Measurements from ENCODE around the gene STARD4. TPM values are rescaled to one million over a fixed set of nuclear protein-coding genes. Genes with fewer than 3 reads are reported as not detected.

Gene STARD4
- total RNA-seq, 2 experiments from 2014 or later: 30.4 to 43.8 TPM

DNA sequence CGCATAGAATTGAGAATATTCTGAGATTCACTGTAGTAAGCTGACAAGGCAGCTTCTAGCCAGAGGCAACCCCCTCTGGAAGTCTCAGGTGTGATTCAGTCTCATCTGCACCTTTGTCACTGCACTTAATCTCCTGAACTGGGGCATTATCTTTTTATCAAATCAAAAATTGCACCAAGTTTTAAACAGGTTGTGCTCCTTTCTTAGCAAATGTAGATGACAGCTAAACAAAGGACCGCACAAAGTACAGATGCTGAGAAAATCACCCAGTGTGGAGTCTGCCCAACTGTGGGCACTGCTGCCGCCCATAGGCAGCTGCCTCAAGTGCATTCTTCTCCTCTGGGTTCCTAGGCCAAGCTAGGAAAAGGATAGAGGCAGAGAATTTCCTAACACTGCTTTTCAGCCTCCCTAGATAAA lies 51.1 kb downstream of the STARD4 start:
- Histone ChIP-seq H3K4me2 (ENCODE audit: low read length) (no peak overlapping the region), H2AFZ (ENCODE audit: low read length) (no peak overlapping the region), H3K4me1 (ENCODE audit: insufficient read depth, low read length, poor library complexity, severe bottlenecking) (no peaks in the 10 kb centered on the region), H3K9me3 (ENCODE audit: low read length) (no peaks in the 10 kb centered on the region), H3K27ac (ENCODE audit: low read depth, low read length, poor library complexity, severe bottlenecking) (no peak overlapping the region), H3K36me3 (ENCODE audit: insufficient read depth, low read length) (0 out of 2 replicates have a peak, but pooled peaks cover 3% of the 10 kb centered on the region), H4K20me1 (ENCODE audit: insufficient read depth, low read length) (no peaks in the 10 kb centered on the region), H3K4me3 (ENCODE audit: low read depth, low read length, poor library complexity, severe bottlenecking) (no peak overlapping the region), H3K79me2 (ENCODE audit: insufficient read depth, low read depth, low read length) (no peaks in the 10 kb centered on the region), H3K9me2 (ENCODE audit: insufficient read depth, low read length) (no peaks in the 10 kb centered on the region)
- ChIA-PET CTCF (ENCODE audit: unreplicated experiment) (no interaction called here), POLR2A (interaction anchor here (0.6 to 1.3 kb wide), 2 partner anchors 12 to 695 kb away, joined by 3 read pairs; no protein-coding TSS in a partner anchor)
- no TSS peak for BruUV-seq (replicated peaks)
- peak; percentile 15 for DNase-seq (ENCODE audit: low spot score)
- intact Hi-C loops (cut with micrococcal nuclease; ENCODE audit: unreplicated experiment): no loop called here
- TF ChIP-seq EZH2phosphoT487 (IDR thresholded peaks at IDR 0.05; ENCODE audit: borderline replicate concordance, low read depth, low read length): no peak
- peak; percentile 61 for TF ChIP-seq CTCF (conservative IDR thresholded peaks at IDR 0.05; ENCODE audit: low read length)

GRCh38 chr5:111454776-111455175 lies 57.6 kb downstream of the STARD4 start:
- no peak overlapping the region for H3K27ac ChIP-seq (ENCODE audit: low read depth, low read length, poor library complexity, severe bottlenecking)
- no peak overlapping the region for H2AFZ ChIP-seq (ENCODE audit: low read length)
- H3K4me2 ChIP-seq (ENCODE audit: low read length): no peak overlapping the region
- no peak overlapping the region for H3K4me3 ChIP-seq (ENCODE audit: low read depth, low read length, poor library complexity, severe bottlenecking)
- TF ChIP-seq CTCF (conservative IDR thresholded peaks at IDR 0.05; ENCODE audit: low read length) (no peak), EZH2phosphoT487 (IDR thresholded peaks at IDR 0.05; ENCODE audit: borderline replicate concordance, low read depth, low read length) (no peak)
- H3K4me1 ChIP-seq (ENCODE audit: insufficient read depth, low read length, poor library complexity, severe bottlenecking): no peaks in the 10 kb centered on the region
- CTCF ChIA-PET (ENCODE audit: unreplicated experiment): no interaction called here
- DNase-seq (ENCODE audit: low spot score): no peak
- intact Hi-C loops (cut with micrococcal nuclease; ENCODE audit: unreplicated experiment): no loop called here
- H3K9me2 ChIP-seq (ENCODE audit: insufficient read depth, low read length): no peaks in the 10 kb centered on the region
- BruUV-seq (replicated peaks): no TSS peak
- POLR2A ChIA-PET: interaction anchor here (0.6 to 0.7 kb wide), 3 partner anchors 15 to 455 kb away, joined by 3 to 4 read pairs (median 3); no protein-coding TSS in a partner anchor
- H3K36me3 ChIP-seq (ENCODE audit: insufficient read depth, low read length): no peaks in the 10 kb centered on the region
- H4K20me1 ChIP-seq (ENCODE audit: insufficient read depth, low read length): no peaks in the 10 kb centered on the region
- H3K79me2 ChIP-seq (ENCODE audit: insufficient read depth, low read depth, low read length): no peaks in the 10 kb centered on the region
- no peaks in the 10 kb centered on the region for H3K9me3 ChIP-seq (ENCODE audit: low read length)

GRCh38 chr5:111454198-111454622 lies 58.1 kb downstream of the STARD4 start:
- Histone ChIP-seq H3K4me1 (ENCODE audit: insufficient read depth, low read length, poor library complexity, severe bottlenecking) (no peaks in the 10 kb centered on the region), H2AFZ (ENCODE audit: low read length) (no peak overlapping the region), H3K27ac (ENCODE audit: low read depth, low read length, poor library complexity, severe bottlenecking) (no peak overlapping the region), H3K79me2 (ENCODE audit: insufficient read depth, low read depth, low read length) (no peaks in the 10 kb centered on the region), H3K4me3 (ENCODE audit: low read depth, low read length, poor library complexity, severe bottlenecking) (no peak overlapping the region), H3K4me2 (ENCODE audit: low read length) (no peak overlapping the region), H3K9me3 (ENCODE audit: low read length) (no peaks in the 10 kb centered on the region), H3K36me3 (ENCODE audit: insufficient read depth, low read length) (no peaks in the 10 kb centered on the region), H3K9me2 (ENCODE audit: insufficient read depth, low read length) (no peaks in the 10 kb centered on the region), H4K20me1 (ENCODE audit: insufficient read depth, low read length) (no peaks in the 10 kb centered on the region)
- BruUV-seq (replicated peaks): no TSS peak
- DNase-seq (ENCODE audit: low spot score): no peak
- intact Hi-C loops (cut with micrococcal nuclease; ENCODE audit: unreplicated experiment): no loop called here
- ChIA-PET POLR2A (interaction anchor here (0.6 to 0.7 kb wide), 3 partner anchors 15 to 455 kb away, joined by 3 to 4 read pairs (median 3); no protein-coding TSS in a partner anchor), CTCF (ENCODE audit: unreplicated experiment) (no interaction called here)
- TF ChIP-seq CTCF (conservative IDR thresholded peaks at IDR 0.05; ENCODE audit: low read length): no peak
- TF ChIP-seq EZH2phosphoT487 (IDR thresholded peaks at IDR 0.05; ENCODE audit: borderline replicate concordance, low read depth, low read length): no peak
